Left renal cortex interstitium (tissue), 4 donors: ENCODE measurements around the gene NFRKB. TPM values are rescaled to one million over a fixed set of nuclear protein-coding genes. Genes with fewer than 3 reads are reported as not detected.
A peak's percentile ranks its signal among the peaks of the same experiment; 100 is the strongest.
"Not testable (repeated sequence)": the region's sequence is repeated elsewhere in the genome, so short reads cannot be mapped to it uniquely, and the experiment has no call there.

Experiments used
- DNase-seq, 4 donors: peaks; one replicate each; pipeline ENCODE4 v3.0.0-alpha.2; 2013; ENCODE audit warnings: low read depth in 4 of 4, low spot score in 2 of 4, missing footprints in 1 of 4
- polyA plus RNA-seq, 4 donors: library from polyadenylated mRNA; unstranded; fragments of 120-200 nt; gene quantifications; one replicate each; pipeline ENCODE4 v1.2.1, GENCODE V29; 2013; ENCODE audit not compliant: insufficient read length in 4 of 4

The NFRKB gene
- polyA plus RNA-seq, 4 donors = 35.7 to 66.3 (median 46.6) TPM

DNA sequence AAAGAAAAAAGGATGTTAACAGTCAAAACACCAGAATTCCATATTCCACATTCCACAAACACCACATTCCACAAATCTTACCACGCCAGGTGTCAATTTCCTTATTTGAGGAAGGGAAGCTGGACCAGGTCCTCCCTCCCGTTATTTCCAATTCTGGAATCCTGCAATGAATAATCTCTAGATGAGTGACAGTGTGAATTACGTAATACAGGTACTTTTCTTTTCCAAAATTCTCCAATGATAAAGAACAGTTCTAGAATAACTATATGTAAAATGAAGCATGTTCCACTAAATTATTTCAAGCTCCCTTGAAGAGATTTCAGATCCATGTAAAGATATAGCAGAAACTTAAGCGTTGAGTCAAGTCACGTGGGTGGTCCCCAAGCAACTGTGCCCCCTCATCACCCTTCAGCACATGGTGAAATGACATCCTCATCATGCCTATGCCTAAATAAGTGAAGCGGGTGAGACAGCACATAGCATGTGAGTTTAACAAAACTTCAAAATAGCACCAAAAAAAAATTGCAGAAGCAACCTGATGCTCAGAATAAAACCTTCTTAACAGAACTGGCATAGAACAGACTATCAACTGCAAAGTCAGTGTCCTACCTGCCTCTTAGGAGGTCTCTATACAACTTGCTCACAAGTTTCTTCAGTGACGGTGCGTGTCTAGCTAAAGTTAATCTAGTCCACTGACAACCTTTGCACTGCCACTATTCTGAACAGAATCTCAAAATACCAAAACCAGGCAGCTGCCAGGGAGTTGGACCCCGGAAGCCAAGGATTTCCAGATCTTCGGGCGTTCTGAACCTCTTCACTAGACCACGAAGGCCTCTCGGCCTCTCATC lies 876 bp downstream of the NFRKB start:
- DNase-seq = peak in 1 of 4 donors; percentile 11

GRCh38 chr11:129888451-129888850 lies 6.9 kb downstream of the NFRKB start:
- DNase-seq = no peak

DNA sequence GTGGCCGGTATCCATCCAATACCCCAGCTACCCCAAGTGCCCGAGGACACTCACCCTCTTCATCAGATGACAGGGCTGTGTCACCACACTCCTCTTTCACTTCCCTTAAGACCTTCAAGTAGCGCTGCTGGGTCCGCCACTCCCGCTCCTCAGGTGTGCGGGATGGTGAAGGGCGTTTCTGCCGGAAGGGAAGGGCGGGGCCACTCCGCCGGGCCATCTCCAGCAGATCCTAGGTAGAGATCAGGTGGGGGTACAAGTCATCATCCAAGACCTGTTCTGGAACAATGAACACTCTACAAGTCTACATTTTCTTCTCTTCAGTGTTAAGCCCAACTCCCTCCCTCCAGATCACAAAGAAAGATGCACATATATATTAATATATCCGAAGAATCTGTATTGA lies 10.0 kb downstream of the NFRKB start:
- DNase-seq = no peak

DNA sequence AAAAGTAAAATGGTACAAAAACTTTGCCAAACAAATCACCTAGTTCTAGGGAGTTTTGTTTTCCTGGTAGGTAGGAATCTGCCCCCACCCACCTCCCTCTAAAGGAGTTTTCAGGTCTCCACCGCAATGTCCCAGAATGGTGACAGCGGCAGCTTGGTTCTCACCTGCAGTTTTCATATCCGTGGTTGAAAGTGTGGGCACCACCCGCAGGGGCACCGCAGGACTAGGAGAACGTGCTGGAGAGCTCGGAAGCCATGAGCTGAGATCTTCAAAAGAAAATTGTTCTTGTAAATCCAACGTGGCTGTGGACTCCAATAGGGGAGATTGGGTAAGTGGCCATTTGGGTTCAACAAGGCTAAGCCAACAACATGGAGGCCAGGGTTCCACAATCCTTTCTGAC lies 10.8 kb downstream of the NFRKB start:
- no peak for DNase-seq

DNA sequence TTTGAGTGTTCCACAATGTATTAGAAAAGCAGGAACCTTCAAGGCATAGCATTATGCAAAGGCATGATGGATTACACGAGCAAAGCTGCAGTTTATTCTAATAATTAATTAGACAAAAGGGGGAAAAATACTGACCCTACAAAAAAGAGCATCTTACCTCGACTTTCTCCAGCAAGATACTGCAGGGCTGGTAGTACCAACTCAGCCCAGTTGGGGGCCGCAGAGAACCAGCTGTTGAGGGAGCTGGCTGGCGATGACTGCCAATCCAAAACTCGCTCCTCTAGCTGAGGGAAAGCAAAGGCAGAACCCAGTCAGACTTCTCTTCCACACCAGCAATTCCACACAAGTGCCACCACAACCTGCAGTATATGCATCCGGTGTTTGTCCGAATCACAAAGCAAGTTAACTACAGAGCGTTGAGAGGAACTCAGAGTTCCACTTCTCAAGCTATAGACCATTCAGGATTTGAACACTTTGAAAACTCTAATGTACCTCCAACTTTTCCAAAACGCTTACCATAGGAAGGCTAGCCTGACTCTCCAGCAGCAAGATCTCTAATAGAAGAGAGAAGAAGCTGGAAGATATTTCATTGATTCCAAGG lies 13.7 kb downstream of the NFRKB start:
- no peak for DNase-seq

GRCh38 chr11:129880311-129880710 lies 15.1 kb downstream of the NFRKB start:
- DNase-seq = no peak

GRCh38 chr11:129871914-129872313 lies 23.5 kb downstream of the NFRKB start:
- DNase-seq = no peak

- not testable (repeated sequence) for DNase-seq
Observed at GRCh38 chr11:129868626-129869025, 26.8 kb downstream of the NFRKB start.

DNA sequence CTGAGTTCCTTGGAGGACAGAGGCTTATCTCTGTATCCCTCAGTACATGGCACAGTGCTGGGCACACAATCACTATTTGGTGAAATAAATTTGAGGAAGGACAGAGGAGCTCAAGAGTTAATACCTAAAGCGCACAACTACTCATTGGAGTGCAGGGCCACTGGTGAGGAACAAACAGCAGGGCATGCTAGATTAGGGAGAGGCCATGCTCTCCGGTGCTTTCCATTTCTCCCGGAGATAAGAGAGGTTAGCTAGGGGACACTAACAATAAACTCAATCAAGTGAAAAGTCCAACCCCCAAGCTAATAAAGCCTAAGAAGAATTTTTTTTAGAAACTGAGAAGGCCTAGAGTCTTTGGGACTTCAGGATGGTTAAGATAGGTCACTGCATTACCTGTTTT lies 29.1 kb downstream of the NFRKB start:
- DNase-seq = no peak

- DNase-seq = no peak
Observed at GRCh38 chr11:129865701-129866100, 29.7 kb downstream of the NFRKB start.

DNA sequence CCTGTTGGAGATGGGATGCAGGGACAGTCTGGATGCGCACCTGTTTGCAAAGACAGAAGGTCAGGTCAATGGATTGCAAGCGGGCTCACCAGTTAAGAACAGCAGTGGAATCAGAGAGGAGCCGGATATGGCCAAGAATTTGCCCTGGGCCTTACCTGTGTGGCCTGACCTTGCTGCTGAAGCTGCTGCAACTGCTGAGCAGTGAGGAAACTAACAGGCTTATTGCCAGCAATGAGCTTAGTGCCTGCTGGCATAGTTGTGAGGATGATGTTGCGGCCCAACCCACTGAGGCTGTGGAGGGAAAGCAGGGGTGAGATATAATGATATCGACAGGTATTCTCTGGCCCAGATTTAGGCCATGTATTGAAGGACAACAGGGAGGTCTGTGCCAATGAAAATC lies 30.6 kb downstream of the NFRKB start:
- DNase-seq = no peak

DNA sequence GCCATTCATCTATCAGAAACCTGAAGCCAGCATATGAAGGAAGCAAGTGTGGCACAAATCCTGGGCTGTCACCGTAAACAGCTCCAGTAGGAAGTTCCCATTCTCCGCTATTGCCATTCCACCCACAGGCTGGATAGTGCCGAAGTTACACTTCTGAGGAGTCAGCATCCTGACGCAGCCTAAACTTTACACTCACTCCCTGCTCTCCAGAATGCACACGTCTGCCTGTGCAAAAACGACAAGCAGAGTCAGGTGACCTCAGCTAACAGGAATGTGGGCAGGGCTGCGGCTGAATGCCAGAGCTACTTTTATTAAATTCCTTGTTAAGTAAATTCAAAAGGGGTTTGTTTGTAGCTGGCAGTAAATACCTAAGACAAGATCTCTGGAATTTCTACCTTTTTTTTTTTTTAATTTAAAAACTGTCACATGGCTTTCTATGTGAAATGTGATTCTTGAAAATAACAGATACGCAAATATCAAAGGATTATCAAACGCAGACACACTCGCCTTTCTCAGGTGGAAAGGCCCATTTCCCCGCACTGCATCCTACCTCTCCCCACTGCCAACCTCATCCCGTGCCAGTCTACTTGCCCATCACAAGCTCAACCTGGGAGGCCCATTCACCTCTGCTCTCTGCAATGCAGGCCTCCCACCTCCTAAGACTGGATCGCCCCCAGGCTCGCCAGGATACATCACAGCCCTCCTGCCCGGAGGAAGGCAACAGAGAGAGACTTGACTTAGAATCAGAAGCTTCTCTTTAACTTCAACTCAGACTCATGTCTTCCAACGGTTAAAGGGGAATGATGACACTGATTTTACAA lies 33.5 kb downstream of the NFRKB start:
- DNase-seq = peak in 3 of 4 donors; percentile 42 to 70 (median 47)

- DNase-seq = no peak
Observed at GRCh38 chr11:129856036-129856435, 39.3 kb downstream of the NFRKB start.

GRCh38 chr11:129855086-129855485 lies 40.3 kb downstream of the NFRKB start:
- DNase-seq = no peak

- no peak for DNase-seq
Observed at GRCh38 chr11:129854232-129854805, 41.1 kb downstream of the NFRKB start.

- no peak for DNase-seq
Observed at GRCh38 chr11:129853518-129854231, 41.7 kb downstream of the NFRKB start.

GRCh38 chr11:129852125-129852740 lies 43.1 kb downstream of the NFRKB start:
- no peak for DNase-seq

GRCh38 chr11:129849447-129850130 lies 45.8 kb downstream of the NFRKB start:
- no peak for DNase-seq

- not testable (repeated sequence) for DNase-seq
Observed at GRCh38 chr11:129847361-129847760, 48.0 kb downstream of the NFRKB start.
